ENCODE measurements around the gene SPECC1L.
"Not testable (repeated sequence)": the region's sequence is repeated elsewhere in the genome, so short reads cannot be mapped to it uniquely, and the experiment has no call there.

GRCh38 chr22:24287212-24287611 is 16.6 kb downstream of the SPECC1L start:
- TF ChIP-seq, protein P1, sequence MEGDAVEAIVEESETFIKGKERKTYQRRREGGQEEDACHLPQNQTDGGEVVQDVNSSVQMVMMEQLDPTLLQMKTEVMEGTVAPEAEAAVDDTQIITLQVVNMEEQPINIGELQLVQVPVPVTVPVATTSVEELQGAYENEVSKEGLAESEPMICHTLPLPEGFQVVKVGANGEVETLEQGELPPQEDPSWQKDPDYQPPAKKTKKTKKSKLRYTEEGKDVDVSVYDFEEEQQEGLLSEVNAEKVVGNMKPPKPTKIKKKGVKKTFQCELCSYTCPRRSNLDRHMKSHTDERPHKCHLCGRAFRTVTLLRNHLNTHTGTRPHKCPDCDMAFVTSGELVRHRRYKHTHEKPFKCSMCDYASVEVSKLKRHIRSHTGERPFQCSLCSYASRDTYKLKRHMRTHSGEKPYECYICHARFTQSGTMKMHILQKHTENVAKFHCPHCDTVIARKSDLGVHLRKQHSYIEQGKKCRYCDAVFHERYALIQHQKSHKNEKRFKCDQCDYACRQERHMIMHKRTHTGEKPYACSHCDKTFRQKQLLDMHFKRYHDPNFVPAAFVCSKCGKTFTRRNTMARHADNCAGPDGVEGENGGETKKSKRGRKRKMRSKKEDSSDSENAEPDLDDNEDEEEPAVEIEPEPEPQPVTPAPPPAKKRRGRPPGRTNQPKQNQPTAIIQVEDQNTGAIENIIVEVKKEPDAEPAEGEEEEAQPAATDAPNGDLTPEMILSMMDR (conservative IDR thresholded peaks at IDR 0.05; ENCODE audit: low read depth, low read length): not testable (repeated sequence)
- TF ChIP-seq EZH2phosphoT487 (IDR thresholded peaks at IDR 0.05; ENCODE audit: borderline replicate concordance, low read length): not testable (repeated sequence)

Data from PC-3 (cell line).